Brain microvascular endothelial cell (primary cell): ENCODE data around the gene MS4A10.

Experiments
- DNase-seq: peaks from one replicate; pipeline ENCODE4 v3.0.0-alpha.2; 2020
- H3K27ac ChIP-seq: fragments of 250-450 bp; sonication (Bioruptor Pico); 2 replicates; pipeline ENCODE4 v1.5.1; 2020; ENCODE audit warnings: mild to moderate bottlenecking, moderate library complexity
- H3K27me3 ChIP-seq: fragments of 250-450 bp; sonication (Bioruptor Pico); replicated peaks from 2 replicates; pipeline ENCODE4 v1.5.1; 2020; ENCODE audit warnings: mild to moderate bottlenecking
- H3K36me3 ChIP-seq: fragments of 250-450 bp; sonication (Bioruptor Pico); replicated peaks from 2 replicates; pipeline ENCODE4 v1.5.1; 2020; ENCODE audit warnings: mild to moderate bottlenecking
- H3K4me3 ChIP-seq: 2 replicates; pipeline ENCODE4 v1.5.1; 2011; ENCODE audit warnings: low read depth, mild to moderate bottlenecking, control low read depth, low read length, moderate library complexity
- in situ Hi-C: cut with HindIII; loops from 2 replicates; pipeline ENCODE4 v1.10.0; 2017; ENCODE audit warnings: low sequenced_read_pairs, low pct_ligation_motif_present
- TF ChIP-seq, protein P1 (sequence below): IDR thresholded peaks from 2 replicates; pipeline ENCODE4 v1.5.1; 2011; ENCODE audit warnings: low read depth, mild to moderate bottlenecking, moderate library complexity, low read length, control low read depth, inconsistent platforms; ENCODE audit errors: missing control alignments

MS4A10 gene

DNA sequence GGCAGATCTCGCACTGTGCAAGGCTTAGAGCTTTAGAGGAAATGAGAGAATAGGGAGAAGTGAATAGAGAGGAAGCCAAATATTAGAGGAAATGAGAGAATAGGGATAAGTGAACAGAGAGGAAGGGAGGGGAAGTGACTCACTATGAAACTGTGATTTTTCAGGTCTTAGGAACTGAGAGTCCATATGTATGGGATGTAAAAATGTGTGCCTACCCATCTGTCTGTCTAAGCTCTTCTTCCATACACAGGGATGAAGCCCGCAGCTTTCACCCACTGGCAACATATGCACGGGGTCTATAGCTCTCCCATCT is 50.4 kb downstream of the MS4A10 start:
- H3K36me3 ChIP-seq: no peaks in the 10 kb centered on the region
- H3K27ac ChIP-seq: no peak overlapping the region
- H3K4me3 ChIP-seq: no peak overlapping the region
- in situ Hi-C loops: no loop called here
- TF ChIP-seq, protein P1, sequence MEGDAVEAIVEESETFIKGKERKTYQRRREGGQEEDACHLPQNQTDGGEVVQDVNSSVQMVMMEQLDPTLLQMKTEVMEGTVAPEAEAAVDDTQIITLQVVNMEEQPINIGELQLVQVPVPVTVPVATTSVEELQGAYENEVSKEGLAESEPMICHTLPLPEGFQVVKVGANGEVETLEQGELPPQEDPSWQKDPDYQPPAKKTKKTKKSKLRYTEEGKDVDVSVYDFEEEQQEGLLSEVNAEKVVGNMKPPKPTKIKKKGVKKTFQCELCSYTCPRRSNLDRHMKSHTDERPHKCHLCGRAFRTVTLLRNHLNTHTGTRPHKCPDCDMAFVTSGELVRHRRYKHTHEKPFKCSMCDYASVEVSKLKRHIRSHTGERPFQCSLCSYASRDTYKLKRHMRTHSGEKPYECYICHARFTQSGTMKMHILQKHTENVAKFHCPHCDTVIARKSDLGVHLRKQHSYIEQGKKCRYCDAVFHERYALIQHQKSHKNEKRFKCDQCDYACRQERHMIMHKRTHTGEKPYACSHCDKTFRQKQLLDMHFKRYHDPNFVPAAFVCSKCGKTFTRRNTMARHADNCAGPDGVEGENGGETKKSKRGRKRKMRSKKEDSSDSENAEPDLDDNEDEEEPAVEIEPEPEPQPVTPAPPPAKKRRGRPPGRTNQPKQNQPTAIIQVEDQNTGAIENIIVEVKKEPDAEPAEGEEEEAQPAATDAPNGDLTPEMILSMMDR: no peak
- no peaks in the 10 kb centered on the region for H3K27me3 ChIP-seq
- no peak for DNase-seq

- DNase-seq: no peak
- in situ Hi-C loops: no loop called here
- Histone ChIP-seq H3K4me3 (no peak overlapping the region), H3K27ac (no peak overlapping the region), H3K36me3 (no peaks in the 10 kb centered on the region), H3K27me3 (no peaks in the 10 kb centered on the region)
- TF ChIP-seq, protein P1: no peak
Measured at GRCh38 chr11:60836866-60837515, 51.9 kb downstream of the MS4A10 start.

DNA sequence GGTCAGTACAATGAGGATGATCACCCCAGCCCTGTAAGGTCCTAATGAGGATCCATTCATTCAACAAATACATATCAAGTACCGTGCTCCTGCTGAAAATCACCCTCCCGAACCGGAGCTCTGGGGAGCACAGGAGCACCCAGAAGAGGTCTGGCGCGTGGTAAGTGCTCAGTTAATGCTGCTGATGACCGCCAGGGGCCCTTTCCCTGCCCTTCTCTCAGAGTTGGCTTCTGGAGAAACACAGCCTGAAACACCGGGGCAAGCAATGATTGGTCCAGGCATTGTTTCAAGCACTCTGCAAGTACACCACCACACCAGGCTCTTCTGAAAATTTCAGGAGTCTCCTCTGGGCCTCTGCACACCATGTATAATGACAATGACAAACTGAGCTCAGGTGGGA is 53.0 kb downstream of the MS4A10 start:
- Histone ChIP-seq H3K4me3 (no peak overlapping the region), H3K36me3 (no peaks in the 10 kb centered on the region), H3K27me3 (no peaks in the 10 kb centered on the region), H3K27ac (no peak overlapping the region)
- in situ Hi-C loops: no loop called here
- TF ChIP-seq, protein P1: peak; percentile 62
- DNase-seq: no peak

GRCh38 chr11:60840470-60841430 is 55.6 kb downstream of the MS4A10 start:
- Histone ChIP-seq H3K27ac (peak overlapping the region; percentile 65), H3K27me3 (no peaks in the 10 kb centered on the region), H3K4me3 (no peak overlapping the region), H3K36me3 (no peaks in the 10 kb centered on the region)
- DNase-seq: peak; percentile 89
- in situ Hi-C loops: no loop called here
- TF ChIP-seq, protein P1: no peak

GRCh38 chr11:60841797-60842667 is 56.9 kb downstream of the MS4A10 start, which contains the start of gene CCDC86:
CCDC86 (plus strand) TSS chr11:60842113; CDS start chr11:60842125, 12 bp downstream.
- peak within 1 kb of the TSS; percentile 65 for H3K27ac ChIP-seq
- H3K27me3 ChIP-seq: no peaks in the 10 kb centered on the region
- peak; percentile 94 for DNase-seq
- H3K4me3 ChIP-seq: peak within 1 kb of the TSS; percentile 90
- H3K36me3 ChIP-seq: no peaks in the 10 kb centered on the region
- TF ChIP-seq, protein P1: no peak
- in situ Hi-C loops: no loop called here
